A549 (cell line): ENCODE results near the gene SLC27A2. TPM values are rescaled to one million over a fixed set of nuclear protein-coding genes. Genes with fewer than 3 reads are reported as not detected.
A peak's percentile ranks its signal among the peaks of the same experiment; 100 is the strongest.

Experiments used
- ATAC-seq, 2 experiments: fragments of 200-7000 bp in 1 of 2; fragments of >200 bp in 1 of 2; cut with Nextera tagmentation in 1 of 2; cut with Tn5 transposase in 1 of 2; 3 replicates each; pipeline versions ENCODE4 v1.8.0 to v1.9.1; 2018 to 2020; ENCODE audit warnings: mild to moderate bottlenecking in 1 of 2, moderate library complexity in 1 of 2
- CTCF ChIA-PET: fragments of 300-600 bp; sonication (Branson Sonifier 250); formaldehyde crosslinking; extraction: SDS; loops from one replicate; lab custom pipeline; 2021; ENCODE audit warnings: antibody characterized with exemption, inconsistent platforms; lab: Yijun Ruan, JAX
- POLR2A ChIA-PET: fragments of 350-600 bp; formaldehyde crosslinking; extraction: SDS; loops from one replicate; lab custom pipeline; 2021; ENCODE audit warnings: antibody characterized with exemption, inconsistent platforms; lab: Yijun Ruan, JAX
- DNase-seq, 2 experiments: peaks; one replicate each; pipeline versions ENCODE4 v3.0.0 to v3.0.0-alpha.2; 2011 to 2016; ENCODE audit warnings: low read depth in 1 of 2, low spot score in 1 of 2
- FAIRE-seq: peaks from 2 replicates; lab custom pipeline; 2011; peaks lifted over from hg19 to GRCh38; lab: Jason Lieb, UNC
- H3K27ac ChIP-seq, 2 experiments: fragments of >200 bp; sonication (Bioruptor Twin); formaldehyde crosslinking; 3 replicates each; pipeline ENCODE4 v1.5.1; 2016 to 2017
- H3K4me1 ChIP-seq: fragments of >200 bp; sonication (Bioruptor Twin); formaldehyde crosslinking; 3 replicates; pipeline ENCODE4 v1.6.1; 2016
- H3K4me2 ChIP-seq: fragments of >200 bp; sonication (Bioruptor Twin); formaldehyde crosslinking; 3 replicates; pipeline ENCODE4 v1.6.1; 2016
- H3K4me3 ChIP-seq: fragments of >200 bp; sonication (Bioruptor Twin); formaldehyde crosslinking; 3 replicates; pipeline ENCODE4 v1.5.1; 2016
- H3K9me3 ChIP-seq: fragments of >200 bp; sonication (Bioruptor Twin); formaldehyde crosslinking; 3 replicates; pipeline ENCODE4 v1.6.1; 2016
- CBX8 ChIP-seq: fragments of 200-600 bp; sonication (generic); IDR thresholded peaks from 2 replicates; pipeline ENCODE4 v1.6.1; 2016
- CEBPB ChIP-seq, 2 experiments: fragments of >200 bp in 1 of 2; sonication (Bioruptor Twin) in 1 of 2; formaldehyde crosslinking in 1 of 2; IDR thresholded peaks; 2 replicates each; pipeline ENCODE4 v1.6.1; 2012 to 2016
- EHMT2 ChIP-seq: fragments of 200-600 bp; sonication (generic); IDR thresholded peaks from 2 replicates; pipeline ENCODE4 v1.6.1; 2016; ENCODE audit warnings: antibody characterized with exemption, low read depth, mild to moderate bottlenecking, moderate library complexity
- EP300 ChIP-seq, 2 experiments: fragments of >200 bp; sonication (Bioruptor Twin); formaldehyde crosslinking; IDR thresholded peaks; 2 replicates in 1 of 2; 3 replicates in 1 of 2; pipeline ENCODE4 v1.6.1; 2016 to 2017
- FOSB ChIP-seq: fragments of 250-450 bp; sonication (Bioruptor Pico); IDR thresholded peaks from 2 replicates; pipeline ENCODE4 v1.5.0; 2020; ENCODE audit warnings: mild to moderate bottlenecking, moderate library complexity
- KDM1A ChIP-seq: fragments of 200-600 bp; sonication (generic); IDR thresholded peaks from 2 replicates; pipeline ENCODE4 v1.6.1; 2016; ENCODE audit warnings: low read depth, mild to moderate bottlenecking
- MYC ChIP-seq: IDR thresholded peaks from 2 replicates; pipeline ENCODE4 v1.6.1; 2012; ENCODE audit warnings: mild to moderate bottlenecking, inconsistent platforms, low read length, improper control_type of control experiment, borderline replicate concordance
- NPAS2 ChIP-seq: fragments of 250-450 bp; sonication (Bioruptor Pico); IDR thresholded peaks from 2 replicates; pipeline ENCODE4 v1.8.0; 2022; ENCODE audit warnings: mild to moderate bottlenecking, moderate library complexity, borderline replicate concordance
- RCOR1 ChIP-seq: fragments of 150-350 bp; IDR thresholded peaks from 2 replicates; pipeline ENCODE4 v1.6.1; 2014; ENCODE audit warnings: antibody characterized with exemption, low read length, low read depth
- ZNF302 ChIP-seq: fragments of 250-450 bp; sonication (Bioruptor Pico); IDR thresholded peaks from 2 replicates; pipeline ENCODE4 v1.9.0; 2021; ENCODE audit warnings: inconsistent platforms, mild to moderate bottlenecking, moderate library complexity
- whole genome bisulfite sequencing: methylation state at CpG from one replicate; pipeline ENCODE4 v1.1.6; 2017; ENCODE audit errors: missing lambda C conversion rate; 5-methylcytosine and 5-hydroxymethylcytosine counted together
- polyA plus RNA-seq, 4 experiments: library from polyadenylated mRNA; depleted of rRNA in 3 of 4; stranded (reverse); fragments of >200 nt; fragmentation: RNase III in 1 of 4; extraction: RNeasy Plus Mini Kit Qiagen cat#74134 plus additional on column Dnase treatment in 1 of 4; gene quantifications; 2 replicates in 3 of 4; 3 replicates in 1 of 4; pipeline ENCODE4 v1.2.3, GENCODE V29; 2011 to 2017
- TF ChIP-seq, protein P1 (sequence below): fragments of 150-350 bp; IDR thresholded peaks from 2 replicates; pipeline ENCODE4 v1.6.1; 2014; ENCODE audit warnings: low read depth, mild to moderate bottlenecking, low read length
- TF ChIP-seq, protein P2 (sequence below): fragments of 450-650 bp; IDR thresholded peaks from 2 replicates; pipeline ENCODE4 v1.6.1; 2014; ENCODE audit warnings: antibody characterized with exemption
- TF ChIP-seq, protein P3 (sequence below): fragments of >200 bp; sonication (Bioruptor Twin); formaldehyde crosslinking; IDR thresholded peaks from 3 replicates; pipeline ENCODE4 v1.6.1; 2016
- TF ChIP-seq, protein P4 (sequence below): fragments of >200 bp; sonication (Bioruptor Twin); formaldehyde crosslinking; IDR thresholded peaks from 3 replicates; pipeline ENCODE4 v1.5.1; 2016

The SLC27A2 gene
- polyA plus RNA-seq, 2 of the 4 experiments (the other 2 are of a cell fraction): 36.0 to 44.1 TPM

DNA sequence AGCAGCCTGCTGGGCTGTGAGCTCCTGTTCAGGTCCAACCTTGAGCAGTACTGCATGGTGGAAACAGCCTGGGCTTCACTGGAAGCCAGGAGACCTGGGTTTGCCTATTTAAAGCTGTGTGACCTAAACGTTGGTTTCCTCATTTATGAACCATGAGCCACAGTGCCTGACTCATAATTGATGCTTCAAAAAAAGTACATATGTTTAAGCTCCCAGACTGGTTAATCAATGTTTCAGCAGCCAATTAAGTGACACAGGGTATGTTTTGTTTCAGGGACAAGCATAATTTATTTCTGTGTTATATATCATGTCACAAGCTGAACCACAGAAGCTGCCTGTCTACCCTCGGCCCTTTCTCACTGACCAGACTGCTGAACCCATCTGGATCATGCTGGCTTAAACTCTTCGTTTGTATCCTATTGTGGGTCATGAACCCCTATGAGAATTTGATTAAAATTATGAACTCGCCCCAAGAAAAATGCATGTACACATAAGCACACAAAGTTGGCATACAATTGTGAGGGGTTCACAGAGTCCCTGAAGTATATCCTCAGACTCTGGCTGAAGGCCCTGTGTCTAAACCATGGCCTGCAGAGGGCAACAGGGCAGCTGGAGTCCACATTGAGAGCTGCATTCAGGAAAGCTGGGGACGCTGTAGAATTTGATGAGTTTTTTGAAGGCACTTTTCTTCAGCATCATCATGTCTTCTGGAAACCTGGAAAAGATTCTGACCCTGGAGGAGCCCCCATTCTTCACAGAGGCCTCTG, 59.9 kb downstream of the SLC27A2 start:
- ChIA-PET CTCF (interaction anchor here (0.7 to 3.4 kb wide), 4 partner anchors 9 to 65 kb away, joined by 3 to 13 read pairs (median 4); no protein-coding TSS in a partner anchor), POLR2A (no interaction called here)
- Histone ChIP-seq H3K9me3 (no peaks in the 10 kb centered on the region), H3K4me2 (no peak overlapping the region), H3K4me1 (peaks cover 6% of the 10 kb centered on the region; the same call in 1 of the 3 replicates), H3K4me3 (no peak overlapping the region), H3K27ac (no peak overlapping the region)
- FAIRE-seq: no peak
- TF ChIP-seq, protein P1, sequence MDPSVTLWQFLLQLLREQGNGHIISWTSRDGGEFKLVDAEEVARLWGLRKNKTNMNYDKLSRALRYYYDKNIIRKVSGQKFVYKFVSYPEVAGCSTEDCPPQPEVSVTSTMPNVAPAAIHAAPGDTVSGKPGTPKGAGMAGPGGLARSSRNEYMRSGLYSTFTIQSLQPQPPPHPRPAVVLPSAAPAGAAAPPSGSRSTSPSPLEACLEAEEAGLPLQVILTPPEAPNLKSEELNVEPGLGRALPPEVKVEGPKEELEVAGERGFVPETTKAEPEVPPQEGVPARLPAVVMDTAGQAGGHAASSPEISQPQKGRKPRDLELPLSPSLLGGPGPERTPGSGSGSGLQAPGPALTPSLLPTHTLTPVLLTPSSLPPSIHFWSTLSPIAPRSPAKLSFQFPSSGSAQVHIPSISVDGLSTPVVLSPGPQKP: no peak
- WGBS: 64% methylated on average over 5 of the region's 5 CpGs
- peak in 1 of 2 experiments; percentile 66; a peak in 4 of 6 replicates for ATAC-seq
- no peak for DNase-seq

DNA sequence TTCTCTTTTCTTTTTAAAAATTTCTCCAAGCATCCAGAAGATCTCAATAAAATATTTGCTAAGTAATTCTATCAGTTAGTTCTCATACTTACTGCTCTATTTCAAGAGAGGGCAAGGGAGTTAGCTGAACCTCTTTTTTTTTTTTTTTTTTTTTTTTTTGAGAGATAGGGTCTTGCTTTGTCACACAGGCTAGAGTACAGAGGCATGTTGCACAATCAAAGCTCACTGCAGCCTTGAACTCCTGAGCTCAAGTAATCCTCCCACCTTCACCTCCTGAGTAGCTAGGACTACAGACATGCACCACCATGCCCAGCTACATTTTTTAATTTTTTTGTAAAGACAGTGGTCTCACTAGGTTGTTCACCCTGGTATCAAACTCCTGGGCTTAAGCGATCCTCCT, 62.2 kb downstream of the SLC27A2 start:
- FAIRE-seq: no peak
- no peak for ATAC-seq
- no peak for DNase-seq
- POLR2A ChIA-PET: no interaction called here
- no peak overlapping the region for H3K4me2 ChIP-seq
- H3K9me3 ChIP-seq: no peaks in the 10 kb centered on the region
- no peak overlapping the region for H3K4me3 ChIP-seq
- CTCF ChIA-PET: interaction anchor here (0.6 to 1.6 kb wide), 4 partner anchors 12 to 57 kb away, joined by 3 to 5 read pairs (median 4); no protein-coding TSS in a partner anchor
- 0 out of 4 replicates have a peak, but pooled peaks of 1 of the 2 experiments have one; percentile 30 for TF ChIP-seq CEBPB (IDR thresholded peaks at IDR 0.05)
- TF ChIP-seq EHMT2: no peak
- H3K4me1 ChIP-seq: peaks cover 6% of the 10 kb centered on the region; the same call in 1 of the 3 replicates
- H3K27ac ChIP-seq: no peak overlapping the region
- WGBS: 96% methylated on average over 1 of the region's 1 CpG

DNA sequence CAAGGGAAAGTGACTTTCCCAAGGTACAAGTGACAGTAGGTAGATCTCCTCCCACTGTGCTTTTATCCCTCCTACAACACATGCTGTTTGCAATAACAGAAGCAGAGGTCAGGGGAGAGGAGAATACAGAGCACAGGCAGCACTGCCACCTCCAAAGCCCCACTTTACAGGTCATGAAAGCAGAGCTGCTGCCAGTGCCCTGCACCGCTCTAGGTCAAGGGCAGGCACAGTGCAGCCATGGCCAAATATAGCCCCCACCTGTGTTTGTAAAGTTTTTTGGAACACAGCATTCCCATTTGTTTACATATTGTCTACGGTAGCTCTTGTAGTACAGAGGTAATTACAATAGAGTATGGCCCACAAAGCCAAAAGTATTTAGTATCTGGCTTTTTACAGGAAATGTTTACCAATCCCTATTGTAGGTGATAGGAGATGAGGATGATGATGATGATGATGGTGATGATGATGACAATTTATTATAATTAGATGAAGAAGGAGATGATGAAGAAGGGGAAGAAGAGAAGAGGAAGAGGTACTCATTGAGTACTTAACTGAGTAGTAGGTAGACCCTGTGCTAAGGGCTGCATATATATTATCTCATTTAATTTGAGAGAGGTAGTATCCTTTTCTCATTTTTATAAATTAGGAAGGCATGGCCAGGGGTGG, 63.1 kb downstream of the SLC27A2 start:
- TF ChIP-seq RCOR1 (no peak), EP300 (IDR thresholded peaks at IDR 0.05) (no peak), KDM1A (no peak), EHMT2 (no peak), MYC (no peak), CBX8 (no peak), NPAS2 (CRISPR knock-in tag) (no peak), ZNF302 (CRISPR knock-in tag) (no peak), FOSB (no peak)
- TF ChIP-seq, protein P2, sequence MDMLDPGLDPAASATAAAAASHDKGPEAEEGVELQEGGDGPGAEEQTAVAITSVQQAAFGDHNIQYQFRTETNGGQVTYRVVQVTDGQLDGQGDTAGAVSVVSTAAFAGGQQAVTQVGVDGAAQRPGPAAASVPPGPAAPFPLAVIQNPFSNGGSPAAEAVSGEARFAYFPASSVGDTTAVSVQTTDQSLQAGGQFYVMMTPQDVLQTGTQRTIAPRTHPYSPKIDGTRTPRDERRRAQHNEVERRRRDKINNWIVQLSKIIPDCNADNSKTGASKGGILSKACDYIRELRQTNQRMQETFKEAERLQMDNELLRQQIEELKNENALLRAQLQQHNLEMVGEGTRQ: no peak
- TF ChIP-seq, protein P3, sequence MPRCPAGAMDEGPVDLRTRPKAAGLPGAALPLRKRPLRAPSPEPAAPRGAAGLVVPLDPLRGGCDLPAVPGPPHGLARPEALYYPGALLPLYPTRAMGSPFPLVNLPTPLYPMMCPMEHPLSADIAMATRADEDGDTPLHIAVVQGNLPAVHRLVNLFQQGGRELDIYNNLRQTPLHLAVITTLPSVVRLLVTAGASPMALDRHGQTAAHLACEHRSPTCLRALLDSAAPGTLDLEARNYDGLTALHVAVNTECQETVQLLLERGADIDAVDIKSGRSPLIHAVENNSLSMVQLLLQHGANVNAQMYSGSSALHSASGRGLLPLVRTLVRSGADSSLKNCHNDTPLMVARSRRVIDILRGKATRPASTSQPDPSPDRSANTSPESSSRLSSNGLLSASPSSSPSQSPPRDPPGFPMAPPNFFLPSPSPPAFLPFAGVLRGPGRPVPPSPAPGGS: no peak
- TF ChIP-seq, protein P4, sequence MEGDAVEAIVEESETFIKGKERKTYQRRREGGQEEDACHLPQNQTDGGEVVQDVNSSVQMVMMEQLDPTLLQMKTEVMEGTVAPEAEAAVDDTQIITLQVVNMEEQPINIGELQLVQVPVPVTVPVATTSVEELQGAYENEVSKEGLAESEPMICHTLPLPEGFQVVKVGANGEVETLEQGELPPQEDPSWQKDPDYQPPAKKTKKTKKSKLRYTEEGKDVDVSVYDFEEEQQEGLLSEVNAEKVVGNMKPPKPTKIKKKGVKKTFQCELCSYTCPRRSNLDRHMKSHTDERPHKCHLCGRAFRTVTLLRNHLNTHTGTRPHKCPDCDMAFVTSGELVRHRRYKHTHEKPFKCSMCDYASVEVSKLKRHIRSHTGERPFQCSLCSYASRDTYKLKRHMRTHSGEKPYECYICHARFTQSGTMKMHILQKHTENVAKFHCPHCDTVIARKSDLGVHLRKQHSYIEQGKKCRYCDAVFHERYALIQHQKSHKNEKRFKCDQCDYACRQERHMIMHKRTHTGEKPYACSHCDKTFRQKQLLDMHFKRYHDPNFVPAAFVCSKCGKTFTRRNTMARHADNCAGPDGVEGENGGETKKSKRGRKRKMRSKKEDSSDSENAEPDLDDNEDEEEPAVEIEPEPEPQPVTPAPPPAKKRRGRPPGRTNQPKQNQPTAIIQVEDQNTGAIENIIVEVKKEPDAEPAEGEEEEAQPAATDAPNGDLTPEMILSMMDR: no peak
- WGBS: 93% methylated on average over 2 of the region's 2 CpGs
- DNase-seq (no peak), FAIRE-seq (no peak), ATAC-seq (no peak)
- CTCF ChIA-PET: interaction anchor here (0.6 to 1.6 kb wide), 5 partner anchors 11 to 96 kb away, joined by 3 to 5 read pairs (median 3); no protein-coding TSS in a partner anchor
- Histone ChIP-seq H3K9me3 (no peaks in the 10 kb centered on the region), H3K4me1 (peaks cover 6% of the 10 kb centered on the region; the same call in 1 of the 3 replicates), H3K4me3 (no peak overlapping the region), H3K27ac (no peak overlapping the region), H3K4me2 (no peak overlapping the region)
- POLR2A ChIA-PET: no interaction called here
